HL-60 (cell line): Measurements from ENCODE around the gene KCNN4.

Experiments
- GABPA ChIP-seq: IDR thresholded peaks from 2 replicates; pipeline ENCODE4 v1.6.1; 2012; ENCODE audit warnings: low read depth
- POLR2AphosphoS5 ChIP-seq: IDR thresholded peaks from 2 replicates; pipeline ENCODE4 v1.6.1; 2012; ENCODE audit warnings: low read depth
- SPI1 ChIP-seq: IDR thresholded peaks from 2 replicates; pipeline ENCODE4 v1.6.1; 2012; ENCODE audit warnings: low read depth, mild to moderate bottlenecking, borderline replicate concordance
- TF ChIP-seq, protein P1 (sequence below): IDR thresholded peaks from one replicate; pipeline ENCODE4 v1.5.1; 2011; ENCODE audit warnings: low read length, control low read depth, inconsistent platforms; ENCODE audit not compliant: insufficient read depth
- TF ChIP-seq, protein P2 (sequence below): IDR thresholded peaks from 2 replicates; pipeline ENCODE4 v1.6.1; 2012; ENCODE audit warnings: low read depth; ENCODE audit not compliant: insufficient replicate concordance

DNA sequence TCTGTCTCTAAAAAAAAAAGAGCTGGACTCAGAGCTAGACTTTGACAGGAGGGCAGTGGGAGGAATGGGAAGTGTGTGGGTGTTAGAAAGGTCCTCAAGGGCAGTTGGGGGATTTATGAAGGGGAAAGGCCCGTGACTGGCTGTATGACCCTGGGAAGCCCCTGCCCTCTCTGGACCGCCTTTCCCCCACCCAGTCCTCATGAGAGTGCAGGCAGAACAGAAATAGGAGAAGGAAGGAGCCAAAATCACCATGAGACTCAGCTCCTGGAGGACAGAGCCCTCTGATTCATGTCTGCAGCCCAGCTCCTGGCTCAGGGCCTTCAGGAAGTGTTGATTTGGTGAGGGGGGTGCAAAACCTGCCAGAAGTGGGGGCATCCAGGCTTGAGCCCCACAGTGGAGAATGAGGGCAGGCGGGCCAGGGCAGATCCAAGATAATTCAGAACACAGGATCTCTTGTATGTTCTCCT is 17.3 kb downstream of the KCNN4 start:
- TF ChIP-seq, protein P1, sequence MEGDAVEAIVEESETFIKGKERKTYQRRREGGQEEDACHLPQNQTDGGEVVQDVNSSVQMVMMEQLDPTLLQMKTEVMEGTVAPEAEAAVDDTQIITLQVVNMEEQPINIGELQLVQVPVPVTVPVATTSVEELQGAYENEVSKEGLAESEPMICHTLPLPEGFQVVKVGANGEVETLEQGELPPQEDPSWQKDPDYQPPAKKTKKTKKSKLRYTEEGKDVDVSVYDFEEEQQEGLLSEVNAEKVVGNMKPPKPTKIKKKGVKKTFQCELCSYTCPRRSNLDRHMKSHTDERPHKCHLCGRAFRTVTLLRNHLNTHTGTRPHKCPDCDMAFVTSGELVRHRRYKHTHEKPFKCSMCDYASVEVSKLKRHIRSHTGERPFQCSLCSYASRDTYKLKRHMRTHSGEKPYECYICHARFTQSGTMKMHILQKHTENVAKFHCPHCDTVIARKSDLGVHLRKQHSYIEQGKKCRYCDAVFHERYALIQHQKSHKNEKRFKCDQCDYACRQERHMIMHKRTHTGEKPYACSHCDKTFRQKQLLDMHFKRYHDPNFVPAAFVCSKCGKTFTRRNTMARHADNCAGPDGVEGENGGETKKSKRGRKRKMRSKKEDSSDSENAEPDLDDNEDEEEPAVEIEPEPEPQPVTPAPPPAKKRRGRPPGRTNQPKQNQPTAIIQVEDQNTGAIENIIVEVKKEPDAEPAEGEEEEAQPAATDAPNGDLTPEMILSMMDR = no peak
- TF ChIP-seq GABPA (no peak), SPI1 (no peak), POLR2AphosphoS5 (no peak)
- TF ChIP-seq, protein P2, sequence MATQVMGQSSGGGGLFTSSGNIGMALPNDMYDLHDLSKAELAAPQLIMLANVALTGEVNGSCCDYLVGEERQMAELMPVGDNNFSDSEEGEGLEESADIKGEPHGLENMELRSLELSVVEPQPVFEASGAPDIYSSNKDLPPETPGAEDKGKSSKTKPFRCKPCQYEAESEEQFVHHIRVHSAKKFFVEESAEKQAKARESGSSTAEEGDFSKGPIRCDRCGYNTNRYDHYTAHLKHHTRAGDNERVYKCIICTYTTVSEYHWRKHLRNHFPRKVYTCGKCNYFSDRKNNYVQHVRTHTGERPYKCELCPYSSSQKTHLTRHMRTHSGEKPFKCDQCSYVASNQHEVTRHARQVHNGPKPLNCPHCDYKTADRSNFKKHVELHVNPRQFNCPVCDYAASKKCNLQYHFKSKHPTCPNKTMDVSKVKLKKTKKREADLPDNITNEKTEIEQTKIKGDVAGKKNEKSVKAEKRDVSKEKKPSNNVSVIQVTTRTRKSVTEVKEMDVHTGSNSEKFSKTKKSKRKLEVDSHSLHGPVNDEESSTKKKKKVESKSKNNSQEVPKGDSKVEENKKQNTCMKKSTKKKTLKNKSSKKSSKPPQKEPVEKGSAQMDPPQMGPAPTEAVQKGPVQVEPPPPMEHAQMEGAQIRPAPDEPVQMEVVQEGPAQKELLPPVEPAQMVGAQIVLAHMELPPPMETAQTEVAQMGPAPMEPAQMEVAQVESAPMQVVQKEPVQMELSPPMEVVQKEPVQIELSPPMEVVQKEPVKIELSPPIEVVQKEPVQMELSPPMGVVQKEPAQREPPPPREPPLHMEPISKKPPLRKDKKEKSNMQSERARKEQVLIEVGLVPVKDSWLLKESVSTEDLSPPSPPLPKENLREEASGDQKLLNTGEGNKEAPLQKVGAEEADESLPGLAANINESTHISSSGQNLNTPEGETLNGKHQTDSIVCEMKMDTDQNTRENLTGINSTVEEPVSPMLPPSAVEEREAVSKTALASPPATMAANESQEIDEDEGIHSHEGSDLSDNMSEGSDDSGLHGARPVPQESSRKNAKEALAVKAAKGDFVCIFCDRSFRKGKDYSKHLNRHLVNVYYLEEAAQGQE = no peak
